HTR-8/SVneo (cell line): Measurements from ENCODE around the gene FOXP3.

Experiments used
- DNase-seq: peaks from one replicate; pipeline ENCODE4 v3.0.0; 2011; ENCODE audit warnings: low spot score, mixed read lengths; ENCODE audit not compliant: insufficient read length
- FAIRE-seq: peaks from 2 replicates; lab custom pipeline; 2011; peaks lifted over from hg19 to GRCh38; lab: Jason Lieb, UNC

The FOXP3 gene

DNA sequence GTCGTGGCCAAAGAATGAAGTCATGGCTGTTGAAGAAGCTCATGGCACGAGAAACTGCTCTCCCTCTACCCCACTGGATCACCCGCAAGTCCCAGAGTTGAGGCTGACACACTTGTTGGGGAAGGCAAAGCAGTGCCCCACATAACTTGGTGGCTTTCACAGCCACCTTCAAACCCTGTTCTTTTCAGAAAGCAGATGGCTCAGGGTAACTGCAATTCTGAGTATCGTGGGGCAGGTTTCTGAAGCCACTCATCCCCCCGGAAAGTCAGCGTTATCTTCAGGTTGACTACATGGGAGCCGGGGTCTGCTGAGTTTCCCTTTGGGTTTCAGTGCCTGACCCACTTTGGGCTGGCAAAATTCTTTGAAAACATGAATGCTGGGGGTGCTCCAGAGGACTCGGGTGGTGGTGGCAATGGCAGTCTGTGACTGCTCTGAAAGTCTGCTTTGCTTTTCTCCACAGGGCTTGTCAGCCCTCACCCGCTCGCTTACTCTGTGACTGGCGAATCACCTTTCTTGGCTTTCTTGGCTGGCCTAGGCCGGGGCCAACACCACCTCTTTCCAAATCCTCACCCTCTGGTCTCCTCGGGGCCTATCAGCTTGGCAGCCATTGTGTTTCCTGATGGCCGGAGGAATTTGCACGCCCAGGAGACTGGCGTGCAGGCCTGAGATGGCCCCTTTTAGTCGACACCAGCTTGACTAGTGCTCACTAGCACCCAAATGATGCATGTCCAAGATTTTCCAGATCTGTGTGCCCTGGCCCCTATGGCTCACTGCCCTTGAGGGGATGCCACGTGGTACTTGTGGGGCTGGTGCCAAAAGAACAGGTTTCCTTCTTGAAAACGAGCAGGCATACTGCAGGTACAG is 12.4 kb upstream of the FOXP3 start:
- FAIRE-seq (no peak), DNase-seq (no peak)

- no peak for DNase-seq
These were observed 11.7 kb upstream of the FOXP3 start for GRCh38 chrX:49276207-49276606.

GRCh38 chrX:49273181-49273727 is 8.7 kb upstream of the FOXP3 start:
- FAIRE-seq: no peak
- DNase-seq: no peak

More at GRCh38 chrX:49276207-49276606, 11.7 kb upstream of the FOXP3 start:
- no peak for FAIRE-seq

GRCh38 chrX:49272421-49272820 is 7.9 kb upstream of the FOXP3 start:
- no peak for DNase-seq
- FAIRE-seq: no peak

GRCh38 chrX:49271341-49271740 is 6.8 kb upstream of the FOXP3 start:
- FAIRE-seq (no peak), DNase-seq (no peak)

DNA sequence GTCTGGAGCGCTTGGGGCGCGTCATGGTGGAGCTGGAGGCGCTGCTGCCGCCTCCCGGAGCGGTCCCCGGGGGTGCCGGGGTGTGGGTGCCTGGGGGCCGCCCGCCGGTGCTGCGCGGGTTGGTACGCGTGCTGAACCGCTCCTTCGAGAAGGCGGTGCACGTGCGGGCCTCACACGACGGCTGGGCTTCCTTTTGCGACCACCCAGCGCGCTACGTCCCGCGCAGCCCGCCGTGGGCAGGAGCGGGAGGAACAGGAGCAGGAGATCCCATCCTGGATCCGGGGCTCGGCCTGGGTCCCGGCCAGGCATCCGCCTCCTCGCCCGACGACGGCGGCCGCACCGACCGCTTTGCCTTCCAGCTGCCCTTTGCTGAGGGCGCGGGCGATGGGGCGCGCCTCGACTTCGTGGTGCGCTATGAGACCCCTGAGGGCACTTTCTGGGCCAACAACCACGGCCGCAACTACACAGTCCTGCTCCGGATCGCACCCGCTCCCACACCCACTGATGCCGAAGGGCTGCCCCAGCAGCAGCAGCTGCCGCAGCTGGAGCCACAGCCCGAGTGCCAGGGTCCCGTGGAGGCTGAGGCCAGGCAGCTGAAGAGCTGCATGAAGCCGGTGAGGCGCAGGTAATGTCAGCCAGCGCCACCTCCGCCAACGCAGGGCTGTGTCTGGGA is 5.9 kb upstream of the FOXP3 start:
- FAIRE-seq (no peak), DNase-seq (no peak)

DNA sequence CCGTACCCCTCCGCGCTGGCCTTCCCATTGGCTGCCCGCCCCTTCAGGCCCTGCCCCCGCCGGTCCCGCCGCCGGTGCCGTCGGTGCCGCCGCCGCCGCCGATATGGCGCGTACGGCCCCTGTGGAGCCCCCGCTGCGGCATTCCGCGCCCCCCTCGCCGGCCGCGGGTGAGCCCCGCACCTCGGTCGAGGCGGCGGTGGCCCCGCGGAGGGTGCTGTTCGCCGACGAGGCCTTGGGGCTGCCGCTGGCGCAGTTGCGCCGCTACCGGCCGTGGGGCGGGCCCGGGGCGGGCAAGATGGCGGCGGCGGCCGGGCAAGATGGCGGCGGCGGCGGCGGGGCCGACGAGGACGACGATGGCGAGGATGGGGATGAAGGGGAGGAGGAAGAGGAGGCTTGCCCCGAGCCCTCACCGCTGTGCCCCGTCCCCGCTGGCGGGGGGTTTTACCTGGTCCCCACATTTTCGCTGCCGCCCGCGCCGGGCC is 5.3 kb upstream of the FOXP3 start, which contains the start of gene PPP1R3F:
PPP1R3F (plus strand) TSS at position 27 of the 482 bp plus-strand sequence; CDS start at position 104, 77 bp downstream.
- DNase-seq (no peak), FAIRE-seq (no peak)

DNA sequence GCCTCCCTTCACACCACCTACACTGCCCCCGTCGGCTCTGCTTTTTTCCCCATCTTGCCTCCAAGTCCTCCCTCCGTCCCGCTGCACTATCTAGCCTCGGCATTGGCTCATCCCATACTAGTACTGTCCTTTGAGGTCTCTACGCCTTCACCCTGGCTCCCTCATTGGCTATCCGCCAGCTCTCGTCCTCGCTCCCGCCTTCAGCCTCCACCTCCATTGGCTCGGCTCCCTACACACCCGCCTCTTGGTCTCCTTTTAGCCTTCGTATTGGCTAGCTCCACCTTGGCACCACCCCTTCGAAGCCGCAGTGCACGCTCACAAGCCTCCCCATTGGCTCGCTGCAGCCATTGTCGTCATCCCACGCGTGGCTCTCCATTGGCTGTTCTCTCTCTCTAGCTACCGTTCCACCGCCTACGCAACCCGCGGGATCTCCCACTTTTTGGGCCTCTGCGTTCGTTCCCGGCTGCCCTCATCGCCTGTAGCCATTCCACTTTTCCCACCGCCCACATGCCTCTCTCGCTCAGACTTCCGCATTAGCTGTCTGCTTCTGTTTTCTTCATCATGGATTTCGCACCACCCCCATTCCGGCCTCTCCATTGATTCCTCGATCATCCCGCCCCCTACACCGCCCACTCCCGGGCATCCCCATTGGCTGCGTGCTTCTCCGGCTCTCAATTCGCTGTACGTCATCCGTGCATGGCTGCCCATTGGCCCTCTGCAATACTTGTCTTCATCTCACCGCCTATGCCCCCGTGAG is 4.7 kb upstream of the FOXP3 start:
- FAIRE-seq (peak; percentile 84), DNase-seq (peak; percentile 85)

GRCh38 chrX:49268702-49269009 is 4.1 kb upstream of the FOXP3 start:
- DNase-seq (no peak), FAIRE-seq (no peak)

DNA sequence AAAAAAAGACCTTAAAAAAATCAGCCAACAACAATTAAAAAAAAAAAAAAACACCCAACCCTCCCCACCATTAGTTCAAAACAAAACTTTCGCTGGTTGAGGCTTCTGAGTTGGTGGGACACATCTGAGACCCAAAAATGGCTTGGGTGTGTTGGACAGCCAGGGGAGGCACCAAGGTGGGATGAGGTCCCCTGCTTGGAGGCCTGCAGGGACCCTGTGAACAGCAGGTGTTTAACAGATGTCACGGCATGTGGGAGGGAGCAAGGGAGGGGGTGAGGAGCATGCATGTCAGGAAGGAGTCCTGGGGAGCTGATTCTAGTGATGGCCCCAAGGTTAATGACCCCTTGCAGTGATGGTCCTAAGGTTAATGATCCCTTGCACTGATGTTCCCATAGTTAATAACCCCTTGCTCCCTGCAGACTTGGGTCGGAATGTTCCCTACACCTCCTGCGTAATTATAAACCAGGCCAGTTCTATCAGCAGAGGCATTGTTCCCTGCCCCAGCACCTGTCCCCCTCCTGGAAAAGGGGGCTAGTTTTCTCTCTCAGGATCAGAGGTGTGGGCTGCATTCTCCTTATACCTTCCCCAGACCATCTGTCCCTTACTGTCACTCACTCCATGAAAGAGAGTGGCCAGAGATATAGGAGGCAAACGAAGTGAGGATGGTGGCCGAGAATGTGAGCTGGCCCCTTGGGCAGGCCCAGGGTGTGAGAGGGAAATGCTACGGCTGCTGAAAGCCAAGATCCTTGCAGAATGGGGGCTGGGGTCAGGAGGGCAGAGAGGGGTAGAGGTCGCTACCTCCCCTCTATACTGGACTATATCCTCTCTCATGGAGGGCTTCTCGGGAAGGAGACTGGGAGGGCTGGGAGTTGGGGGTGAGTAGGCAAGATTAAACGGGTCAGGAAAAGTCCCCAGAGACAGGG is 2.3 kb upstream of the FOXP3 start:
- no peak for FAIRE-seq
- DNase-seq: no peak

DNA sequence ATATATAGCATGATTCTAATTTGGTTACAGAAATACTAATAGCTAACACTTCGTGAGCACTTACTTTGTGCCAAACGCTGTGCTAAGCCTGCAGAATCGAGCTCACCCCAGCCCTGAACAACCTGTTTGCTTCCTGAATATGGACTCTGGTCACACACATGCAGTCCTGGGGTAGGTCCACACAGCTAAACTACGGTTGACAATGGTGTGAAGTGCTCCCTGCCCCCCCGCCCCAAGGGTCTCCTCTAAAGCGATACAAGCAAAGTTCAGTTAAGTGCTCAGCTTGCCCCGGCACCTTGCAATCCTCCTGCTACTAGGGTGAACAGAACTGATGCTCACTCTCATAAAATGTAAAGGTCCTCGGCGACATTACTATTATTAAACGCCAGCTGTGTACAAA is 879 bp downstream of the FOXP3 start:
- no peak for FAIRE-seq

GRCh38 chrX:49262603-49263002 is 1.9 kb downstream of the FOXP3 start:
- DNase-seq (no peak), FAIRE-seq (no peak)

More for the DNA sequence above, 879 bp downstream of the FOXP3 start:
- no peak for DNase-seq

DNA sequence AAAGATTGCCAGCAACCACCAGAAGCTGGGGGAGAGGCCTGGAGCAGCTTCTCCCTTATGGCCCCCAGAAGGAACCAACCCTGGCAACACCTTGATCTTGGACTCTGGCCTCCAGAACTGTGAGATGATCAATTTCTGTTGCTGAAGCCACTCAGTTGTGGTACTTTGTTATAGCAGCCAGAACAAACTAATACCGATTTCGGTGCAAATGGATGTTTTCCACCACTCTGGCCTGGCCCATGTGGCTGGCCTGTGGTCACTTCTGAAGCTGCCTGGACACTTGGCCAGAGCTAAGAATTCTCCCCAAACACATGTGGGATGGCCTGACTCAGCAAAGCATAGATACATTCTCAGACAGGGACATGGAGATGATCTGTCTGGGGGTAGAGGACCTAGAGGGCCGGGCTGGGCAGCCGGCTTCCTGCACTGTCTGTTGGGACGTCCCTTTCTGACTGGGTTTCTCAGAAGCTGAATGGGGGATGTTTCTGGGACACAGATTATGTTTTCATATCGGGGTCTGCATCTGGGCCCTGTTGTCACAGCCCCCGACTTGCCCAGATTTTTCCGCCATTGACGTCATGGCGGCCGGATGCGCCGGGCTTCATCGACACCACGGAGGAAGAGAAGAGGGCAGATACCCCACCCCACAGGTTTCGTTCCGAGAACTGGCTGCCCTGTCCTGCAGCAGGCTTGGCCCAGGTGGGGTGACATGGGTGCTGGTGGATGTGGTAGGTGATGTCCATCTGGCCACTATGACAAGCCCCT is 4.1 kb downstream of the FOXP3 start:
- DNase-seq (no peak), FAIRE-seq (no peak)

- no peak for DNase-seq
- FAIRE-seq: no peak
These were observed 5.8 kb downstream of the FOXP3 start for GRCh38 chrX:49258749-49259124.

DNA sequence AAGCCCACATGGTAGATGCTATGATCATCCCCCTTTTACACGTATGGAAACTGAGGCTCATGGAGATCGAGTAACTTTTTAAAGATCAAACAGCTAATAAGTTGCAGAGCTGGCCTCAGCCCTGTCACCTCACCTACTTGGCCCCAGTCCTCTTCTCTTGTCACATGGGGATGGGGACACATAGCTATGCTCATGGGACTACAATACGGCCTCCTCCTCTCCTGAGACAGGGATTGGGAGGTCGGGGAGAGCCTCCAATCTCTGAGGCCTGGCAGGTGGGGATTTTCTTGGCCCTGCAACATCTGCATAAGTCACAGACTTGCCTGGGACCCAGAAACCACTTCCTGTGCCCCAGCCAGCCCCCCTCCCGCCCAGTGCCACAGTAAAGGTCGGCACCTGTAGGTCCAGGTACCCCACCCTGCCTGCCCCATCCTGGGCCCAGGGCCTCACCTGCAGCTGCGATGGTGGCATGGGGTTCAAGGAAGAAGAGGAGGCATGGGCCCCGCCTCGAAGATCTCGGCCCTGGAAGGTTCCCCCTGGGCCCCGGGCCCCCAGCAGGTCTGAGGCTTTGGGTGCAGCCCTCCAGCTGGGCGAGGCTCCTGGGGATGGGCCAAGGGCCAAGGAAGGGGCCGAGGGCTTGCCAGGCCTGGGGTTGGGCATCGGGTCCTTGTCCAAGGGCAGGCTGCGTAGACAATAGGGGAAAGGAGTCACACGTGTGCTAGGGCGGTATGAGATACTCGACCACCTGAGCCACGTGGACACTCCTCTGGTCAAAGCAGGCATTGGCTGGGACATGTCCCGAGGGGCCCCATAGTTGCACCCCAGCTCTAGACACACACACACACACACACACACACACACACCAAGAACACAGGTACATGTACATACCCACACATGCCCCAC is 6.4 kb downstream of the FOXP3 start:
- DNase-seq: no peak

DNA sequence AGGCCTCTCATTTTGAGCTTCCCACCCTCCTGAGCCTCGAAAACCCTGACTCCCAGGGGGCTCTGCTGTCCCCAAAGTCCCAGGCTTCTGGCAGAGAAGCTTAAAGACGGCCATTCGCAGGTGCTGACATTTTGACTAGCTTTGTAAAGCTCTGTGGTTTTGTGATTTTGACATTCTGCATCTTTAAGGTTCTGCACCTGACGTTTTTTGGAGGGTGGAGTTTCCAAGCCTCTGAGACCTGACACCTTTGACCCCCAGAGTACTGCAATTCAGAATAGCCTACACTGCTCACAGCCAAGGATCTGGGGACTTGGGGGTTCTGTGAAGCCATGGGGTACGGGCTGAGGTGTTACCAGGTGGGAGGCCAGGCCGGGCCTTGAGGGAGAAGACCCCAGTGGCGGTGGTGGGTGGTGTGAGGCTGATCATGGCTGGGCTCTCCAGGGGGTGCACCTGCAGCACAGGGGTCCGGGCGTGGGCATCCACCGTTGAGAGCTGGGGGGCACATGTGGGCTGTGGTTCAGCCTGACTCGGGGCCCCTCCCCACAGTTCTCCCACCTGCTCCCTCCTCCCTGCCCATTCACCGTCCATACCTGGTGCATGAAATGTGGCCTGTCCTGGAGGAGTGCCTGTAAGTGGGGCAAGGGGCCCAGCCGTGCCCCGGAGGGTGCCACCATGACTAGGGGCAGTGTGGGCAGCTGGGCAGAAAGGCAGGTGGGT is 7.3 kb downstream of the FOXP3 start:
- DNase-seq (no peak), FAIRE-seq (no peak)

More for the DNA sequence above, 6.4 kb downstream of the FOXP3 start:
- FAIRE-seq: no peak
